Measurements from ENCODE around the gene SMG6. TPM values are rescaled to one million over a fixed set of nuclear protein-coding genes. Genes with fewer than 3 reads are reported as not detected.
"Not testable (repeated sequence)": the region's sequence is repeated elsewhere in the genome, so short reads cannot be mapped to it uniquely, and the experiment has no call there.

SMG6 gene
- total and polyA plus RNA-seq, 2 of the 4 experiments (the other 2 are of a cell fraction), result 16.3 to 30.3 TPM

DNA sequence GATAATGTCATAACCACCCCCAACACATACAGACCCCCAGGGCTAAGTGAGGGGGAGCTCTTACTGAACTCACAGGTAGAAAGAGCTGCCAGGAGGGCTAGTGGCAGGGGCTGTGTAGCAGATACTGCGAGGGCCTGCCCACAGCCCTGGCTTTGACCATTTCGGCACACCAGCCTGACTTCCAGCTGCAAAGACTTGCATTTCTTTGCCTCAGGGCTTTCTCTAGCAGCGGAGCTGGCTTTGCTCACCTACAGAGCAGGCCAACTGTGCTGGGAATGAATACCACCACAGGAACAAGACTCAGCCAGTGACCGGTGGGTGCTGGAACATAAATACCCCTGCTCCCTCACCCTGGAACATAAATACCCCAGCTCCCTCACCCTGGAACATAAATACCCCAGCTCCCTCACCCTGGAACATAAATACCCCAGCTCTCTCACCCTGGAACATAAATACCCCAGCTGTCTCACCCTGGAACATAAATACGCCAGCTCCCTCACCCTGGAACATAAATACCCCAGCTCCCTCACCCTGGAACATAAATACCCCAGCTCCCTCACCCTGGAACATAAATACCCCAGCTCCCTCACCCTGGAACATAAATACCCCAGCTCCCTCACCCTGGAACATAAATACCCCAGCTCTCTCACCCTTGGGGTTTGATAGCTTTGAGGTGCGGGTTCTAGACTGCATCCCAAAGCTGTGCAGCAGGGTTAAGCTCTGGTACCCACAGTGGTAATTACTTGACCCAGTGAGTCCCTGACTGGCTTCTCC, 290.2 kb downstream of the SMG6 start:
- H3K23ac ChIP-seq (ENCODE audit: low read depth, low read length); H2AK5ac ChIP-seq (ENCODE audit: low read depth, low read length); H2AK9ac ChIP-seq (replicated peaks; ENCODE audit: low read depth, low read length, poor library complexity); H3K9ac ChIP-seq (ENCODE audit: low read depth, low read length); ATAC-seq (ENCODE audit: low read depth); H3K9me1 ChIP-seq (ENCODE audit: insufficient read depth, low read length); BruUV-seq (replicated peaks); in situ Hi-C loops (cut with MboI; ENCODE audit: low sequenced_read_pairs); H3K36me3 ChIP-seq (ENCODE audit: control insufficient read depth, insufficient read depth, low read length); POLR2A ChIA-PET (ENCODE audit: unreplicated experiment); H2BK5ac ChIP-seq (ENCODE audit: low read depth, low read length, poor library complexity, severe bottlenecking); H2BK15ac ChIP-seq (ENCODE audit: low read depth, low read length); H3K14ac ChIP-seq (replicated peaks; ENCODE audit: low read depth, low read length); H3K27ac ChIP-seq (ENCODE audit: insufficient read depth, low read length); H3K4me2 ChIP-seq (ENCODE audit: low read depth, low read length); H3K4ac ChIP-seq (ENCODE audit: low read depth, low read length); DNase-seq; H3K56ac ChIP-seq (ENCODE audit: extremely low read depth, insufficient read depth, low read length); H3K4me1 ChIP-seq (ENCODE audit: control insufficient read depth, insufficient read depth, low read length); H4K8ac ChIP-seq (ENCODE audit: low read depth in 2 of 2, low read length in 2 of 2); H3K18ac ChIP-seq (ENCODE audit: low read depth, low read length); H4K91ac ChIP-seq (ENCODE audit: insufficient read depth, low read depth, low read length); H2AFZ ChIP-seq (replicated peaks; ENCODE audit: low read length, poor library complexity); intact Hi-C loops (cut with micrococcal nuclease); dilution Hi-C loops (cut with HindIII; ENCODE audit: low sequenced_read_pairs, unreplicated experiment); H3K4me3 ChIP-seq (ENCODE audit: insufficient read depth, low read depth, low read length); H2BK120ac ChIP-seq (ENCODE audit: low read depth, low read length); H2BK20ac ChIP-seq (ENCODE audit: low read depth, low read length); H3K9me3 ChIP-seq (ENCODE audit: control insufficient read depth, insufficient read depth, low read length); H3K79me1 ChIP-seq (ENCODE audit: low read depth in 1 of 2, low read length in 2 of 2); H4K20me1 ChIP-seq (ENCODE audit: insufficient read depth, low read length); H4K5ac ChIP-seq (ENCODE audit: low read depth, low read length): not testable (repeated sequence)
- peaks cover 40% of the 10 kb centered on the region for H3K27me3 ChIP-seq (ENCODE audit: control insufficient read depth, insufficient read depth, low read length)
- CTCF ChIA-PET, result interaction anchor here (1.3 kb wide), 1 partner anchor 104 kb away, joined by 3 read pairs; no protein-coding TSS in a partner anchor
- WGBS, 2 experiments (ENCODE audit: extremely low coverage in 2 of 2, insufficient read length in 1 of 2), result 89% methylated on average over 4 of the region's 6 CpGs; no CpG with 5 or more reads in 1 of the 2 experiments
